HL-60 (cell line): ENCODE measurements around the gene ZNF764.

Experiments
- DNase-seq, 2 experiments: peaks; one replicate each; pipeline ENCODE4 v3.0.0-alpha.2; 2010 to 2020; ENCODE audit warnings: low read depth in 1 of 2, low spot score in 1 of 2
- H3K27ac ChIP-seq: fragments of 250-450 bp; sonication (Bioruptor Pico); replicated peaks from 2 replicates; pipeline ENCODE4 v1.5.1; 2020; ENCODE audit warnings: mild to moderate bottlenecking, moderate library complexity
- H3K27me3 ChIP-seq: fragments of 250-450 bp; sonication (Bioruptor Pico); 2 replicates; pipeline ENCODE4 v1.5.1; 2021; ENCODE audit warnings: mild to moderate bottlenecking, moderate library complexity; ENCODE audit not compliant: insufficient read depth, poor library complexity, severe bottlenecking
- H3K4me3 ChIP-seq: replicated peaks from 2 replicates; pipeline ENCODE4 v1.5.1; 2011; ENCODE audit warnings: mild to moderate bottlenecking, control low read depth, low read length; ENCODE audit not compliant: insufficient read depth
- GABPA ChIP-seq: IDR thresholded peaks from 2 replicates; pipeline ENCODE4 v1.6.1; 2012; ENCODE audit warnings: low read depth
- POLR2AphosphoS5 ChIP-seq: IDR thresholded peaks from 2 replicates; pipeline ENCODE4 v1.6.1; 2012; ENCODE audit warnings: low read depth
- SPI1 ChIP-seq: IDR thresholded peaks from 2 replicates; pipeline ENCODE4 v1.6.1; 2012; ENCODE audit warnings: low read depth, mild to moderate bottlenecking, borderline replicate concordance
- TF ChIP-seq, protein P1 (sequence below): IDR thresholded peaks from 2 replicates; pipeline ENCODE4 v1.6.1; 2012; ENCODE audit warnings: low read depth; ENCODE audit not compliant: insufficient replicate concordance
- TF ChIP-seq, protein P2 (sequence below): IDR thresholded peaks from one replicate; pipeline ENCODE4 v1.5.1; 2011; ENCODE audit warnings: low read length, control low read depth, inconsistent platforms; ENCODE audit not compliant: insufficient read depth

ZNF764 gene

DNA sequence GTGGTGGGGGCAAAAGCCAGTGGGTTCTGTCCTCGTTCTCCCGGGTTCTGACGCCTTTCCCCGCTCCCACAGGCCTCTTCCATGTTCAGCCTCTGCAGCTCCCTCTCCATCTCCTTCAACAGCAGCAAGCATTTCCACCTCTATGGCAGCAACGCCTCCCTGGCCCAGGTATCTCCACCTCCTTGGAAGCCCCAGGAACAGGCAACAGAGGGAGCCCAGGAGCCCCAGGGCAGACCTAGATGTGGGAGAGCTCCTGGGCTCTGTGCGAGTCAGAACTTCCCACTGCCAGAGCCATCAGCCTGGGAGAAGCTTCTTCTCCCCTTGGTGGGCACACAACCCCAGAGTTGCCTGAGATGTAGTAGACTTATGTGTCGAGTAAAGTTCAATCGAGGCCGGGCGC, 39.6 kb downstream of the ZNF764 start:
- no peaks in the 10 kb centered on the region for H3K27me3 ChIP-seq
- no peak for DNase-seq
- TF ChIP-seq GABPA: no peak
- TF ChIP-seq, protein P1, sequence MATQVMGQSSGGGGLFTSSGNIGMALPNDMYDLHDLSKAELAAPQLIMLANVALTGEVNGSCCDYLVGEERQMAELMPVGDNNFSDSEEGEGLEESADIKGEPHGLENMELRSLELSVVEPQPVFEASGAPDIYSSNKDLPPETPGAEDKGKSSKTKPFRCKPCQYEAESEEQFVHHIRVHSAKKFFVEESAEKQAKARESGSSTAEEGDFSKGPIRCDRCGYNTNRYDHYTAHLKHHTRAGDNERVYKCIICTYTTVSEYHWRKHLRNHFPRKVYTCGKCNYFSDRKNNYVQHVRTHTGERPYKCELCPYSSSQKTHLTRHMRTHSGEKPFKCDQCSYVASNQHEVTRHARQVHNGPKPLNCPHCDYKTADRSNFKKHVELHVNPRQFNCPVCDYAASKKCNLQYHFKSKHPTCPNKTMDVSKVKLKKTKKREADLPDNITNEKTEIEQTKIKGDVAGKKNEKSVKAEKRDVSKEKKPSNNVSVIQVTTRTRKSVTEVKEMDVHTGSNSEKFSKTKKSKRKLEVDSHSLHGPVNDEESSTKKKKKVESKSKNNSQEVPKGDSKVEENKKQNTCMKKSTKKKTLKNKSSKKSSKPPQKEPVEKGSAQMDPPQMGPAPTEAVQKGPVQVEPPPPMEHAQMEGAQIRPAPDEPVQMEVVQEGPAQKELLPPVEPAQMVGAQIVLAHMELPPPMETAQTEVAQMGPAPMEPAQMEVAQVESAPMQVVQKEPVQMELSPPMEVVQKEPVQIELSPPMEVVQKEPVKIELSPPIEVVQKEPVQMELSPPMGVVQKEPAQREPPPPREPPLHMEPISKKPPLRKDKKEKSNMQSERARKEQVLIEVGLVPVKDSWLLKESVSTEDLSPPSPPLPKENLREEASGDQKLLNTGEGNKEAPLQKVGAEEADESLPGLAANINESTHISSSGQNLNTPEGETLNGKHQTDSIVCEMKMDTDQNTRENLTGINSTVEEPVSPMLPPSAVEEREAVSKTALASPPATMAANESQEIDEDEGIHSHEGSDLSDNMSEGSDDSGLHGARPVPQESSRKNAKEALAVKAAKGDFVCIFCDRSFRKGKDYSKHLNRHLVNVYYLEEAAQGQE: no peak
- TF ChIP-seq POLR2AphosphoS5: no peak
- TF ChIP-seq, protein P2, sequence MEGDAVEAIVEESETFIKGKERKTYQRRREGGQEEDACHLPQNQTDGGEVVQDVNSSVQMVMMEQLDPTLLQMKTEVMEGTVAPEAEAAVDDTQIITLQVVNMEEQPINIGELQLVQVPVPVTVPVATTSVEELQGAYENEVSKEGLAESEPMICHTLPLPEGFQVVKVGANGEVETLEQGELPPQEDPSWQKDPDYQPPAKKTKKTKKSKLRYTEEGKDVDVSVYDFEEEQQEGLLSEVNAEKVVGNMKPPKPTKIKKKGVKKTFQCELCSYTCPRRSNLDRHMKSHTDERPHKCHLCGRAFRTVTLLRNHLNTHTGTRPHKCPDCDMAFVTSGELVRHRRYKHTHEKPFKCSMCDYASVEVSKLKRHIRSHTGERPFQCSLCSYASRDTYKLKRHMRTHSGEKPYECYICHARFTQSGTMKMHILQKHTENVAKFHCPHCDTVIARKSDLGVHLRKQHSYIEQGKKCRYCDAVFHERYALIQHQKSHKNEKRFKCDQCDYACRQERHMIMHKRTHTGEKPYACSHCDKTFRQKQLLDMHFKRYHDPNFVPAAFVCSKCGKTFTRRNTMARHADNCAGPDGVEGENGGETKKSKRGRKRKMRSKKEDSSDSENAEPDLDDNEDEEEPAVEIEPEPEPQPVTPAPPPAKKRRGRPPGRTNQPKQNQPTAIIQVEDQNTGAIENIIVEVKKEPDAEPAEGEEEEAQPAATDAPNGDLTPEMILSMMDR: no peak
- TF ChIP-seq SPI1: no peak
- H3K4me3 ChIP-seq: no peak overlapping the region
- no peak overlapping the region for H3K27ac ChIP-seq

DNA sequence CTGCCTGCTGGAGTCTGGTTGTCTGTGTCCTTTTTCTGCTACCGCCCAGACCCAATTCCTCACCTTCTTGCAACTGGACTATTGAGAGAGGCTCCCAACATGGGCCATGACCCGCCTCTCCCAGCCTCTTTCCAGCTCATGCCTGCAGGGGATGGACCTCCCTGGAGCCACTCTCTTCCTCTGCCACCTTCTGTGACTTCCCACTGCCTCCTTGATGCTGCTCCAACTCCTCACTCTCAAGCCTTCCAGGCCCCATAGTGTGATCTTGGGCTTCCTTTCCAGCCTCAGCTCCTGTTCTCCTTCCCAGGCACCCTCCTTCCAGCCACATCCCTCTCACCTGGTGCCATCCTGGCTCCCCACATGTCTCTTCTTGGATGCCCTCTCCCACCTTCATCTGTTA, 42.9 kb downstream of the ZNF764 start:
- no peak overlapping the region for H3K27ac ChIP-seq

DNA sequence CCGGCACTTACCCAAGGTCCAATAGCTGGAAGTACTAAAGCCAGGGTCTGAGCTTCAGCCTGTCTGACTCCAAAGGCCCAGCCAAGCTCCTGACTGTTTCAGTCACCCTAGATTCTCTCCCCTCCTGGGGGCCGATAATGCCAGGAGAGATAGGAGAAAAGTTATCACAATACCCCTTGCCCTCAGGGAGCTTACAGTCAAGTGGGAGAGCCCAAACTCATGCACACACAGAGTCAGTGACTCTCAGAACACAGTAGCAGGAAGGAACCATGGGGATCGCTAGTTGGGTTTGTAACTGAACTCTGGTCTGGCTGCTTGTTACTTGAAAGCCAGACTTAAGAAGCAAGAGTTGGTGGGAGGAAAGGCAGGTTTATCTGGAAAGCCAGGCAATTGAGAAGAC, 46.7 kb downstream of the ZNF764 start:
- TF ChIP-seq, protein P1: no peak
- TF ChIP-seq GABPA (no peak), SPI1 (no peak), POLR2AphosphoS5 (no peak)
- TF ChIP-seq, protein P2: no peak
- Histone ChIP-seq H3K4me3 (no peak overlapping the region), H3K27me3 (no peaks in the 10 kb centered on the region), H3K27ac (no peak overlapping the region)
- no peak for DNase-seq

More for the DNA sequence above, 42.9 kb downstream of the ZNF764 start:
- Histone ChIP-seq H3K27me3 (no peaks in the 10 kb centered on the region), H3K4me3 (no peak overlapping the region)
- no peak for TF ChIP-seq POLR2AphosphoS5
- TF ChIP-seq SPI1: no peak
- TF ChIP-seq, protein P2: no peak
- no peak for TF ChIP-seq GABPA
- TF ChIP-seq, protein P1: no peak
- DNase-seq: no peak
